GM18499 (cell line): ENCODE measurements around the gene HEXIM2.

Source experiments
- ATAC-seq: cut with Tn5 transposase; IDR thresholded peaks from one replicate; pipeline ENCODE4 v1.9.1; 2021; ENCODE audit warnings: moderate number of reproducible peaks; ENCODE audit not compliant: insufficient read depth, unreplicated experiment

Gene HEXIM2

GRCh38 chr17:45162025-45162687, 481 bp downstream of the HEXIM2 start:
- ATAC-seq = no peak

- no peak for ATAC-seq
Measured at GRCh38 chr17:45164734-45165269, 3.1 kb downstream of the HEXIM2 start.

GRCh38 chr17:45168991-45169752, 7.5 kb downstream of the HEXIM2 start:
- no peak for ATAC-seq

- no peak for ATAC-seq
Measured at GRCh38 chr17:45170280-45170930, 8.7 kb downstream of the HEXIM2 start.

GRCh38 chr17:45170931-45171337, 9.3 kb downstream of the HEXIM2 start:
- no peak for ATAC-seq

- no peak for ATAC-seq
Measured at GRCh38 chr17:45171338-45172231, 9.9 kb downstream of the HEXIM2 start.

- no peak for ATAC-seq
Measured at GRCh38 chr17:45172232-45172540, 10.5 kb downstream of the HEXIM2 start.

- ATAC-seq = no peak
Measured at GRCh38 chr17:45172541-45173286, 11.0 kb downstream of the HEXIM2 start.

GRCh38 chr17:45175759-45176115, 14.1 kb downstream of the HEXIM2 start:
- ATAC-seq = no peak

GRCh38 chr17:45177563-45177962, 15.9 kb downstream of the HEXIM2 start:
- ATAC-seq = no peak

GRCh38 chr17:45184144-45184543, 22.5 kb downstream of the HEXIM2 start:
- no peak for ATAC-seq

GRCh38 chr17:45186801-45187354, 25.2 kb downstream of the HEXIM2 start:
- ATAC-seq = no peak

- no peak for ATAC-seq
Measured at GRCh38 chr17:45189009-45189408, 27.3 kb downstream of the HEXIM2 start.

GRCh38 chr17:45190503-45191255, 29.0 kb downstream of the HEXIM2 start:
- no peak for ATAC-seq

- no peak for ATAC-seq
Measured at GRCh38 chr17:45195424-45195823, 33.7 kb downstream of the HEXIM2 start.

- no peak for ATAC-seq
Measured at GRCh38 chr17:45197108-45197507, 35.4 kb downstream of the HEXIM2 start.

GRCh38 chr17:45197555-45198334, 36.1 kb downstream of the HEXIM2 start:
- ATAC-seq = no peak

GRCh38 chr17:45200701-45201100, 39.0 kb downstream of the HEXIM2 start:
- ATAC-seq = no peak
